ENCODE data around the gene CENPE. TPM values are rescaled to one million over a fixed set of nuclear protein-coding genes. Genes with fewer than 3 reads are reported as not detected.

CENPE gene
- polyA plus RNA-seq, 1 donor (not counting 4 experiments of a cell fraction or from before 2014, with no cell fraction given), result 6.1 TPM

- no peaks in the 10 kb centered on the region for H3K9me3 ChIP-seq (ENCODE audit: control insufficient read depth, low read depth, low read length)
- H3K27me3 ChIP-seq (ENCODE audit: control insufficient read depth, extremely low read depth, insufficient read depth, low read length), result no peaks in the 10 kb centered on the region
- H3K27ac ChIP-seq (ENCODE audit: control insufficient read depth, insufficient read depth, low read length), result no peak overlapping the region
- FAIRE-seq (no peak), DNase-seq (ENCODE audit: low read depth, low spot score) (no peak)
- no peaks in the 10 kb centered on the region for H3K4me1 ChIP-seq (ENCODE audit: control insufficient read depth, extremely low read depth, insufficient read depth, low read length)
- no peak overlapping the region for H3K4me2 ChIP-seq (ENCODE audit: control insufficient read depth, extremely low read depth, insufficient read depth, low read depth, low read length)
- H4K20me1 ChIP-seq (ENCODE audit: control insufficient read depth, extremely low read depth, insufficient read depth, low read length), result no peaks in the 10 kb centered on the region
- no peak overlapping the region for H2AFZ ChIP-seq (ENCODE audit: control insufficient read depth, low read length)
- H3K4me3 ChIP-seq (ENCODE audit: control insufficient read depth in 2 of 3, extremely low read depth in 1 of 3, insufficient read depth in 2 of 3, low read depth in 1 of 3, low read length in 3 of 3), result no peak overlapping the region
- dilution Hi-C loops (cut with MboI; ENCODE audit: extremely low pct_ligation_motif_present, low sequenced_read_pairs), result no loop called here
- H3K36me3 ChIP-seq (ENCODE audit: control insufficient read depth in 2 of 2, extremely low read depth in 1 of 2, insufficient read depth in 2 of 2, low read length in 2 of 2), result peaks cover 0 to 13% of the 10 kb centered on the region in 2 experiments
- no peak overlapping the region for H3K9ac ChIP-seq (ENCODE audit: control insufficient read depth, extremely low read depth, insufficient read depth, low read length)
- no peaks in the 10 kb centered on the region for H3K79me2 ChIP-seq (ENCODE audit: control insufficient read depth, insufficient read depth, low read length)
- H3K9me1 ChIP-seq (ENCODE audit: control insufficient read depth, extremely low read depth, insufficient read depth, low read length), result no peaks in the 10 kb centered on the region
- TF ChIP-seq CTCF (optimal IDR thresholded peaks at IDR 0.05 in 1 of 3, IDR thresholded peaks at IDR 0.05 in 1 of 3, conservative IDR thresholded peaks at IDR 0.05 in 1 of 3; ENCODE audit: extremely low read depth in 1 of 3, insufficient read depth in 2 of 3, low read length in 3 of 3), result no peak
- no peak for TF ChIP-seq EZH2 (IDR thresholded peaks at IDR 0.05; ENCODE audit: low read length)
Measured at GRCh38 chr4:103158760-103159159, 39.4 kb downstream of the CENPE start.

- DNase-seq (ENCODE audit: low read depth, low spot score) (no peak), FAIRE-seq (no peak)
- TF ChIP-seq CTCF (optimal IDR thresholded peaks at IDR 0.05 in 1 of 3, IDR thresholded peaks at IDR 0.05 in 1 of 3, conservative IDR thresholded peaks at IDR 0.05 in 1 of 3; ENCODE audit: extremely low read depth in 1 of 3, insufficient read depth in 2 of 3, low read length in 3 of 3) (no peak), EZH2 (IDR thresholded peaks at IDR 0.05; ENCODE audit: low read length) (no peak)
- no peaks in the 10 kb centered on the region for H3K79me2 ChIP-seq (ENCODE audit: control insufficient read depth, insufficient read depth, low read length)
- peaks cover 0 to 17% of the 10 kb centered on the region in 2 experiments for H3K36me3 ChIP-seq (ENCODE audit: control insufficient read depth in 2 of 2, extremely low read depth in 1 of 2, insufficient read depth in 2 of 2, low read length in 2 of 2)
- H3K4me2 ChIP-seq (ENCODE audit: control insufficient read depth, extremely low read depth, insufficient read depth, low read depth, low read length), result no peak overlapping the region
- no peaks in the 10 kb centered on the region for H3K9me3 ChIP-seq (ENCODE audit: control insufficient read depth, low read depth, low read length)
- no peaks in the 10 kb centered on the region for H4K20me1 ChIP-seq (ENCODE audit: control insufficient read depth, extremely low read depth, insufficient read depth, low read length)
- H3K4me3 ChIP-seq (ENCODE audit: control insufficient read depth in 2 of 3, extremely low read depth in 1 of 3, insufficient read depth in 2 of 3, low read depth in 1 of 3, low read length in 3 of 3), result no peak overlapping the region
- H3K27ac ChIP-seq (ENCODE audit: control insufficient read depth, insufficient read depth, low read length), result no peak overlapping the region
- dilution Hi-C loops (cut with MboI; ENCODE audit: extremely low pct_ligation_motif_present, low sequenced_read_pairs), result no loop called here
- H2AFZ ChIP-seq (ENCODE audit: control insufficient read depth, low read length), result no peak overlapping the region
- H3K9me1 ChIP-seq (ENCODE audit: control insufficient read depth, extremely low read depth, insufficient read depth, low read length), result no peaks in the 10 kb centered on the region
- peaks cover 7% of the 10 kb centered on the region for H3K4me1 ChIP-seq (ENCODE audit: control insufficient read depth, extremely low read depth, insufficient read depth, low read length)
- no peaks in the 10 kb centered on the region for H3K27me3 ChIP-seq (ENCODE audit: control insufficient read depth, extremely low read depth, insufficient read depth, low read length)
- no peak overlapping the region for H3K9ac ChIP-seq (ENCODE audit: control insufficient read depth, extremely low read depth, insufficient read depth, low read length)
Measured at GRCh38 chr4:103156106-103156505, 42.0 kb downstream of the CENPE start.

All from keratinocyte (primary cell).